HG03039 (cell line): Measurements from ENCODE around the gene FCHO2.

Source experiments
- ATAC-seq: cut with Tn5 transposase; IDR thresholded peaks from one replicate; pipeline ENCODE4 v1.9.1; 2021; ENCODE audit warnings: mild to moderate bottlenecking, moderate library complexity; ENCODE audit not compliant: unreplicated experiment

Gene FCHO2

GRCh38 chr5:73028991-73029595, 73.3 kb downstream of the FCHO2 start:
- no peak for ATAC-seq

DNA sequence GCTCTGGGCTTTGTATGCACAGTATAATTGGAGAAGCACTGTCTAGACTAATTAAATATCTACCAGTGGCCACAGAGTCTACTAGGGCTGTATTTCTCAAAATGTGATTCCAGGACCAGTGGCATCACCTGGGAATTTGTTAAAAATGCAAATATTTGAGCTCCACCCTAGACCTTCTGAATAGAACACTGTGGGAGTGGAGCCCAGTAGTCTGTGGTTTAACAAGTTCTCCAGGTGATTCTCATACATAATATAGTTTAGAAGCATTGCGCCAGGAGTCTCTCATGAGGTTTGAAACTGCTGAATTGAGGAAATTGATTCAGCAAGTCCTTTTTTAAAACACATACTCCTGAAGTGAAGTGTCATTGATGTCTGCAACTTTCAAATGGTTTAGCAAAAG, 74.7 kb downstream of the FCHO2 start:
- ATAC-seq, result no peak

- ATAC-seq, result no peak
Observed at GRCh38 chr5:73030995-73031394, 75.2 kb downstream of the FCHO2 start.

- ATAC-seq, result no peak
Observed at GRCh38 chr5:73031839-73032238, 76.0 kb downstream of the FCHO2 start.

- ATAC-seq, result no peak
Observed at GRCh38 chr5:73032635-73033034, 76.8 kb downstream of the FCHO2 start.

- ATAC-seq, result no peak
Observed at GRCh38 chr5:73037545-73037944, 81.7 kb downstream of the FCHO2 start.

DNA sequence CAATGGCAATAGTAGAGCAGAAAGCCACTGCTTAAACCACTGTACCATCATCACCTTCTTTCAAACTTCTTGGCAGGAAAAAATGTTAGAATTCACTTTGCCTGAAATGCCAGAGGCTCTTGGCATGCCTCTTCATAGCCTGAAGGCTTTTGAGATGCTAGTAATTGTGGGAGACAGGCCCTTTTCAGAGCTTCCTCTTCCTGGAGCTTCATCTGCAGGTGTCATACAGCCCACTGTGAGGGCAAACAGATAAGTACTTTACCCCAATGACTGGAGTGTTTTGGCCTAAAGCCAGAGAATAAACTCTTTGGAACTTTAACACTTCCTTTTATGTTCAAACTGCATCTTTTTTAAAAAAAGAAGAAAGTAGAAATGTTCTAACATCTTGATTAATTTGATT, 83.2 kb downstream of the FCHO2 start:
- ATAC-seq, result no peak

DNA sequence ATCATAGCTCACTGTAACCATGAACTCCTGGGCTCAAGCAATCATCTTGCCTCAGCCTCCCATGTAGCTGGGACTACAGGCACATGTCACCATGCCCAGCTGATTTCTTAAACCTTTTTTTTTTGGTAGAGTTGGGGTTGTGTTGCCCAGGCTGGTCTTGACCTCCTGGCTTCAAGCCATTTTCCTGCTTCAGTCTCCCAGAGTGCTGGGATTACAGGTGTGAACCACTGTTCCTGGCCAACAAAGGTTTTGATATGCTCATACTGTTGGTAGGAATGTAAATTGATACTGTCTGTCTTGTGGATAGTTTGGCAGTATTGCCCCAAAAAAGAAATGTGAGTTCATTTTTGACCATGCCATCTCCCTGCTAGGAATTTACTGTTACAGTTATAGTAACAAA, 87.2 kb downstream of the FCHO2 start:
- ATAC-seq, result no peak

- no peak for ATAC-seq
Observed at GRCh38 chr5:73044546-73044945, 88.7 kb downstream of the FCHO2 start.

- no peak for ATAC-seq
Observed at GRCh38 chr5:73045623-73046022, 89.8 kb downstream of the FCHO2 start.

GRCh38 chr5:73061593-73061992, 105.8 kb downstream of the FCHO2 start:
- ATAC-seq, result no peak

- ATAC-seq, result no peak
Observed at GRCh38 chr5:73066466-73066865, 110.6 kb downstream of the FCHO2 start.

- no peak for ATAC-seq
Observed at GRCh38 chr5:73067213-73067612, 111.4 kb downstream of the FCHO2 start.

GRCh38 chr5:73081093-73081492, 125.3 kb downstream of the FCHO2 start:
- ATAC-seq, result no peak

GRCh38 chr5:73088026-73088425, 132.2 kb downstream of the FCHO2 start:
- ATAC-seq, result no peak

- no peak for ATAC-seq
Observed at GRCh38 chr5:73093943-73094342, 138.1 kb downstream of the FCHO2 start.

GRCh38 chr5:73094415-73094814, 138.6 kb downstream of the FCHO2 start:
- ATAC-seq, result no peak

DNA sequence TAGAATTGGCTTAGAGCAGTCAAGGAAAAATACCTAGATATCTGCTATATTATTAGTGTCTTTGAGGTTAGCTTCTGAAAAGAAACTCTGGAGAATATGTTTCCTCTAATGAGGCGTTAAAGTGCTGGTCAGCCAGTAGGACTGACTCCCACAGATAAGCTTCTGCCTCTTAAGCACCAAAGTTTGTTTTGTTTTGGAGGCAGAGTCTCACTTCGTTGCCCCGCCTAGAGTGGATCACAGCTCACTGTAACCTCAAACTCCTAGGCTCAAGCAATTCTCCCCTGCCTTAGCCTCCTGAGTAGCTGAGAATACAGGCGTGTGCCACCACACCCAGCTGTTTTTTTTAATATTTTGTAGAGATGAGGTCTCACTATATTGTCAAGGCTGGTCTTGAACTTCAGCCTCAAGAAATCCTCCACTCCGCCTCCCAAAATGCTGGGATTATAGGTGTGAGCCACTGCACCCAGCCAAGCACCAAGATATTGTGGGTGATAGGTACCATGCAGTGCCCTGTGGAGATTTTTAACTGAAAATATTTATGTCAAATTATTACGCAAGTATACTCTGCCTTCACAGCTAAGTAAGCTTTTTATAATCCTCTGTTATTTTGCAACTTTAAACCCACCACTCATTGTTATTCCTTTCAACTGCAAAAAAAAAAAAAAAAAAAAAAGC, 139.9 kb downstream of the FCHO2 start:
- ATAC-seq, result no peak

DNA sequence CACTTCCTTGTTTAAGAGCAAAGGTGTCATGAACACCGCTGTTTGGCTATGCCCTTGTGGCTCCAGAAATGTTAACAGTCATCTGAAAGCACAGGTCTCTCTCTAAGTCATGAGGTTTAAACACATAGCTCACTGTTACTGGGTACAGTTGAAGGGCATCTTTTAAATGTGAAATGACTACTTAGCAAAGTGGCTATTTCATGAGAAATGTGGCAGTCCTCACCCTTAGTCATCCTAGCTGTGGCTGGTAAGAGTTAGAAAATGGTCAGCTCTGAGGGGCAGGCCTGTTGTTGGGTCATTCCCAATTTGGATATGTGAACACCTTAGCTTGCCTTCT, 140.4 kb downstream of the FCHO2 start:
- no peak for ATAC-seq

DNA sequence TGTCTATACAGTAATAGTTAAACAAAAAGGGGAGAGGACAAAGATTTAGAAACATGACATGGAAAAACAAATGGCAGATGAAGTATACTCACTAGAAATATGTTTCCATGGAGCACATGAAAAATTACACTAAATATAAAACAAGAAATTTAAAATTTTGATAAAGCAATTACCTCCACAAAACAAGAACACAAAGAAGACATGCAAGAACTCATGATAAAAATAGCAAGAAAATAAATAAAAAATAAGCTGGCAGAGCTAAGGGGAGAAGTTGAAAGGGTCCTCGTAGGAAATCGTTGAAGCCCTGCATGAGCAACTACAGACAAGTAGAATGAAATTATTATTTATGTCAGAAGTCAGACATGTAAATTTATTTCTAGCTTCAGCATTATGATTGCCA, 141.9 kb downstream of the FCHO2 start:
- no peak for ATAC-seq

GRCh38 chr5:73100109-73100508, 144.3 kb downstream of the FCHO2 start:
- no peak for ATAC-seq

GRCh38 chr5:73103870-73104299, 148.0 kb downstream of the FCHO2 start:
- no peak for ATAC-seq

GRCh38 chr5:73104326-73104725, 148.5 kb downstream of the FCHO2 start:
- ATAC-seq, result no peak
